Hepatocyte (in vitro differentiated cells): ENCODE measurements around the gene DIP2C.

ENCODE experiments used
- CTCF ChIP-seq: fragments of 200-600 bp; sonication (generic); IDR thresholded peaks from 2 replicates; pipeline ENCODE4 v1.5.1; 2016; ENCODE audit warnings: antibody characterized with exemption, mild to moderate bottlenecking; ENCODE audit not compliant: poor library complexity
- EZH2 ChIP-seq: fragments of 200-600 bp; sonication (generic); IDR thresholded peaks from 2 replicates; pipeline ENCODE4 v1.6.1; 2016; ENCODE audit warnings: antibody characterized with exemption, mild to moderate bottlenecking, borderline replicate concordance

GRCh38 chr10:547591-548081, 141.8 kb downstream of the DIP2C start:
- TF ChIP-seq EZH2 (no peak), CTCF (no peak)
